ENCODE measurements around the gene IFRD1. TPM values are rescaled to one million over a fixed set of nuclear protein-coding genes. Genes with fewer than 3 reads are reported as not detected.

IFRD1 gene
- total RNA-seq, 1 experiment from 2014 or later, result 116 TPM

GRCh38 chr7:112462236-112462635, 12.0 kb downstream of the IFRD1 start:
- peaks cover 95% of the 10 kb centered on the region for H3K36me3 Mint-ChIP-seq (ENCODE audit: insufficient read depth, unreplicated experiment)
- H3K27ac Mint-ChIP-seq (ENCODE audit: low read depth, unreplicated experiment), result peak overlapping the region; percentile 54
- no peaks in the 10 kb centered on the region for H3K27me3 Mint-ChIP-seq (ENCODE audit: insufficient read depth, unreplicated experiment)
- intact Hi-C loops (cut with micrococcal nuclease), result no loop called here
- H3K4me3 Mint-ChIP-seq (ENCODE audit: unreplicated experiment), result no peak overlapping the region
- TF ChIP-seq CTCF (IDR thresholded peaks at IDR 0.05; ENCODE audit: unreplicated experiment), result no peak
- peak; percentile 98 for DNase-seq (ENCODE audit: unreplicated experiment)
- peaks cover 25% of the 10 kb centered on the region for H3K4me1 Mint-ChIP-seq (ENCODE audit: insufficient read depth, unreplicated experiment)
- no TSS peak for BruUV-seq (replicated peaks)
- ChIA-PET CTCF (interaction anchor here (0.6 to 6.5 kb wide), 5 partner anchors 11 to 36 kb away, joined by 3 to 54 read pairs (median 4); partner anchors contain the start of gene IFRD1), POLR2A (interaction anchor here (0.6 to 7.2 kb wide), 11 partner anchors 11 to 753 kb away, joined by 3 to 152 read pairs (median 4); partner anchors contain the start of genes DOCK4, IFRD1, LSMEM1 and ZNF277)
- H3K9me3 Mint-ChIP-seq (ENCODE audit: unreplicated experiment), result no peaks in the 10 kb centered on the region

- POLR2A ChIA-PET, result interaction anchor here (1.1 to 3.9 kb wide), 3 partner anchors 13 to 261 kb away, joined by 3 to 19 read pairs (median 3); partner anchors contain the start of genes IFRD1 and ZNF277
- no peak for DNase-seq (ENCODE audit: unreplicated experiment)
- H3K27ac Mint-ChIP-seq (ENCODE audit: low read depth, unreplicated experiment), result no peak overlapping the region
- peaks cover under 1% of the 10 kb centered on the region for H3K4me1 Mint-ChIP-seq (ENCODE audit: insufficient read depth, unreplicated experiment)
- CTCF ChIA-PET, result interaction anchor here (0.7 to 1.2 kb wide), 4 partner anchors 22 to 218 kb away, joined by 3 read pairs; no protein-coding TSS in a partner anchor
- H3K4me3 Mint-ChIP-seq (ENCODE audit: unreplicated experiment), result no peak overlapping the region
- intact Hi-C loops (cut with micrococcal nuclease), result no loop called here
- H3K36me3 Mint-ChIP-seq (ENCODE audit: insufficient read depth, unreplicated experiment), result peaks cover 100% of the 10 kb centered on the region
- H3K9me3 Mint-ChIP-seq (ENCODE audit: unreplicated experiment), result no peaks in the 10 kb centered on the region
- no peaks in the 10 kb centered on the region for H3K27me3 Mint-ChIP-seq (ENCODE audit: insufficient read depth, unreplicated experiment)
- no peak for TF ChIP-seq CTCF (IDR thresholded peaks at IDR 0.05; ENCODE audit: unreplicated experiment)
- BruUV-seq (replicated peaks), result no TSS peak
Measured at GRCh38 chr7:112467867-112468266, 17.6 kb downstream of the IFRD1 start.

- no peaks in the 10 kb centered on the region for H3K4me1 Mint-ChIP-seq (ENCODE audit: insufficient read depth, unreplicated experiment)
- TF ChIP-seq CTCF (IDR thresholded peaks at IDR 0.05; ENCODE audit: unreplicated experiment), result no peak
- no peak overlapping the region for H3K27ac Mint-ChIP-seq (ENCODE audit: low read depth, unreplicated experiment)
- H3K9me3 Mint-ChIP-seq (ENCODE audit: unreplicated experiment), result no peaks in the 10 kb centered on the region
- intact Hi-C loops (cut with micrococcal nuclease), result no loop called here
- CTCF ChIA-PET, result no interaction called here
- no peak for DNase-seq (ENCODE audit: unreplicated experiment)
- no peak overlapping the region for H3K4me3 Mint-ChIP-seq (ENCODE audit: unreplicated experiment)
- POLR2A ChIA-PET, result no interaction called here
- no TSS peak for BruUV-seq (replicated peaks)
- H3K36me3 Mint-ChIP-seq (ENCODE audit: insufficient read depth, unreplicated experiment), result peaks cover 98% of the 10 kb centered on the region
- no peaks in the 10 kb centered on the region for H3K27me3 Mint-ChIP-seq (ENCODE audit: insufficient read depth, unreplicated experiment)
Measured at GRCh38 chr7:112470194-112470593, 19.9 kb downstream of the IFRD1 start.

GRCh38 chr7:112476390-112477052, 26.3 kb downstream of the IFRD1 start:
- no peak for TF ChIP-seq CTCF (IDR thresholded peaks at IDR 0.05; ENCODE audit: unreplicated experiment)
- intact Hi-C loops (cut with micrococcal nuclease), result no loop called here
- Mint-ChIP-seq H3K36me3 (ENCODE audit: insufficient read depth, unreplicated experiment) (peaks cover 72% of the 10 kb centered on the region), H3K27me3 (ENCODE audit: insufficient read depth, unreplicated experiment) (no peaks in the 10 kb centered on the region), H3K4me3 (ENCODE audit: unreplicated experiment) (no peak overlapping the region), H3K4me1 (ENCODE audit: insufficient read depth, unreplicated experiment) (peaks cover under 1% of the 10 kb centered on the region), H3K27ac (ENCODE audit: low read depth, unreplicated experiment) (no peak overlapping the region), H3K9me3 (ENCODE audit: unreplicated experiment) (no peaks in the 10 kb centered on the region)
- POLR2A ChIA-PET, result no interaction called here
- CTCF ChIA-PET, result interaction anchor here (1.1 kb wide), 1 partner anchor 15 kb away, joined by 4 read pairs; no protein-coding TSS in a partner anchor
- no TSS peak for BruUV-seq (replicated peaks)
- no peak for DNase-seq (ENCODE audit: unreplicated experiment)
